ENCODE measurements around the gene PWP1.

PWP1 gene

GRCh38 chr12:107736914-107737313 lies 51.3 kb downstream of the PWP1 start:
- TF ChIP-seq CTCF (IDR thresholded peaks at IDR 0.05; ENCODE audit: low read depth, low read length), result no peak
- no peak overlapping the region for H3K4me3 ChIP-seq (ENCODE audit: low read depth, low read length)

GRCh38 chr12:107748472-107748871 lies 62.9 kb downstream of the PWP1 start:
- H3K4me3 ChIP-seq (ENCODE audit: low read depth, low read length), result peak overlapping the region; percentile 39
- TF ChIP-seq CTCF (IDR thresholded peaks at IDR 0.05; ENCODE audit: low read depth, low read length), result no peak

GRCh38 chr12:107749083-107749482 lies 63.5 kb downstream of the PWP1 start:
- no peak for TF ChIP-seq CTCF (IDR thresholded peaks at IDR 0.05; ENCODE audit: low read depth, low read length)
- no peak overlapping the region for H3K4me3 ChIP-seq (ENCODE audit: low read depth, low read length)

- no peak for TF ChIP-seq CTCF (IDR thresholded peaks at IDR 0.05; ENCODE audit: low read depth, low read length)
- H3K4me3 ChIP-seq (ENCODE audit: low read depth, low read length), result peak overlapping the region; percentile 90
Observed at GRCh38 chr12:107759410-107759809, 73.8 kb downstream of the PWP1 start.

GRCh38 chr12:107760207-107760808 lies 74.7 kb downstream of the PWP1 start:
- TF ChIP-seq CTCF (IDR thresholded peaks at IDR 0.05; ENCODE audit: low read depth, low read length), result no peak

GRCh38 chr12:107760809-107761501 lies 75.4 kb downstream of the PWP1 start, which contains the start of gene PRDM4:
PRDM4 (minus strand) TSS chr12:107761137; CDS start chr12:107760515, 622 bp downstream.
- H3K4me3 ChIP-seq (ENCODE audit: low read depth, low read length), result peak within 1 kb of the TSS; percentile 90
- TF ChIP-seq CTCF (IDR thresholded peaks at IDR 0.05; ENCODE audit: low read depth, low read length), result no peak

More at GRCh38 chr12:107760207-107760808, 74.7 kb downstream of the PWP1 start:
- peak overlapping the region; percentile 90 for H3K4me3 ChIP-seq (ENCODE audit: low read depth, low read length)

GRCh38 chr12:107761502-107761904 lies 75.9 kb downstream of the PWP1 start:
- peak overlapping the region; percentile 90 for H3K4me3 ChIP-seq (ENCODE audit: low read depth, low read length)
- TF ChIP-seq CTCF (IDR thresholded peaks at IDR 0.05; ENCODE audit: low read depth, low read length), result no peak

All from WI38 (cell line).